Neuron (in vitro differentiated cells): Measurements from ENCODE around the gene RNPS1.

Experiments
- H2AFZ ChIP-seq: one replicate; pipeline ENCODE4 v1.6.1; 2013; ENCODE audit warnings: low read depth, mild to moderate bottlenecking, inconsistent platforms, low read length, moderate library complexity
- H3K27me3 ChIP-seq: one replicate; pipeline ENCODE4 v1.6.1; 2013; ENCODE audit warnings: low read length; ENCODE audit not compliant: insufficient read depth
- H3K36me3 ChIP-seq: one replicate; pipeline ENCODE4 v1.6.1; 2013; ENCODE audit warnings: low read length; ENCODE audit not compliant: insufficient read depth
- H3K4me1 ChIP-seq: one replicate; pipeline ENCODE4 v1.6.1; 2013; ENCODE audit warnings: low read length; ENCODE audit not compliant: insufficient read depth
- H3K4me3 ChIP-seq: 2 replicates; pipeline ENCODE4 v1.5.1; 2013; ENCODE audit warnings: mild to moderate bottlenecking, low read length, moderate library complexity
- H3K9me3 ChIP-seq: one replicate; pipeline ENCODE4 v1.6.1; 2013; ENCODE audit warnings: low read length

Gene RNPS1

GRCh38 chr16:2216330-2216729 lies 51.6 kb downstream of the RNPS1 start:
- no peak overlapping the region for H2AFZ ChIP-seq
- H3K9me3 ChIP-seq, result no peaks in the 10 kb centered on the region
- H3K27me3 ChIP-seq, result no peaks in the 10 kb centered on the region
- peaks cover 16% of the 10 kb centered on the region for H3K4me1 ChIP-seq
- H3K36me3 ChIP-seq, result peaks cover 14% of the 10 kb centered on the region
- no peak overlapping the region for H3K4me3 ChIP-seq

- H3K9me3 ChIP-seq, result no peaks in the 10 kb centered on the region
Observed at GRCh38 chr16:2214719-2214968, 53.3 kb downstream of the RNPS1 start, which contains the start of gene PGP. TSS of gene PGP (minus strand) at chr16:2214840. CDS start at chr16:2214777, 63 bp downstream.

GRCh38 chr16:2213817-2214718 lies 53.9 kb downstream of the RNPS1 start:
- Histone ChIP-seq H3K9me3 (no peaks in the 10 kb centered on the region), H3K27me3 (no peaks in the 10 kb centered on the region), H3K4me3 (peak overlapping the region; percentile 93), H3K36me3 (peaks cover 26% of the 10 kb centered on the region), H2AFZ (no peak overlapping the region), H3K4me1 (peaks cover 16% of the 10 kb centered on the region)

More at GRCh38 chr16:2214719-2214968, 53.3 kb downstream of the RNPS1 start, which contains the start of gene PGP:
- peaks cover 16% of the 10 kb centered on the region for H3K4me1 ChIP-seq
- peaks cover 21% of the 10 kb centered on the region for H3K36me3 ChIP-seq
- H2AFZ ChIP-seq, result peak within 1 kb of the TSS; percentile 50
- no peaks in the 10 kb centered on the region for H3K27me3 ChIP-seq
- H3K4me3 ChIP-seq, result peak within 1 kb of the TSS; percentile 96

GRCh38 chr16:2212362-2213324 lies 55.3 kb downstream of the RNPS1 start:
- peak overlapping the region; percentile 93 for H3K4me3 ChIP-seq
- H3K27me3 ChIP-seq, result no peaks in the 10 kb centered on the region
- no peaks in the 10 kb centered on the region for H3K9me3 ChIP-seq
- H3K36me3 ChIP-seq, result peaks cover 37% of the 10 kb centered on the region
- H2AFZ ChIP-seq, result no peak overlapping the region
- H3K4me1 ChIP-seq, result peaks cover 16% of the 10 kb centered on the region

GRCh38 chr16:2211923-2212347 lies 56.0 kb downstream of the RNPS1 start:
- Histone ChIP-seq H3K27me3 (no peaks in the 10 kb centered on the region), H3K4me3 (no peak overlapping the region), H2AFZ (no peak overlapping the region), H3K9me3 (no peaks in the 10 kb centered on the region), H3K4me1 (peaks cover 16% of the 10 kb centered on the region), H3K36me3 (peaks cover 45% of the 10 kb centered on the region)

GRCh38 chr16:2210386-2211365 lies 57.2 kb downstream of the RNPS1 start, which contains the start of gene BRICD5:
TSS of gene BRICD5 (minus strand) at chr16:2210863. CDS start at chr16:2210833, 30 bp downstream.
- peaks cover 23% of the 10 kb centered on the region for H3K4me1 ChIP-seq
- H3K36me3 ChIP-seq, result peaks cover 47% of the 10 kb centered on the region
- no peak within 1 kb of the TSS for H2AFZ ChIP-seq

GRCh38 chr16:2210009-2210332 lies 58.0 kb downstream of the RNPS1 start:
- Histone ChIP-seq H3K4me3 (no peak overlapping the region), H3K4me1 (peaks cover 23% of the 10 kb centered on the region), H3K27me3 (no peaks in the 10 kb centered on the region), H3K36me3 (peaks cover 47% of the 10 kb centered on the region), H3K9me3 (no peaks in the 10 kb centered on the region), H2AFZ (no peak overlapping the region)

More at GRCh38 chr16:2210386-2211365, 57.2 kb downstream of the RNPS1 start, which contains the start of gene BRICD5:
- Histone ChIP-seq H3K27me3 (no peaks in the 10 kb centered on the region), H3K4me3 (no peak within 1 kb of the TSS), H3K9me3 (no peaks in the 10 kb centered on the region)

GRCh38 chr16:2209258-2210008 lies 58.5 kb downstream of the RNPS1 start:
- Histone ChIP-seq H3K4me3 (no peak overlapping the region), H3K4me1 (peaks cover 27% of the 10 kb centered on the region), H3K36me3 (peaks cover 47% of the 10 kb centered on the region), H3K9me3 (no peaks in the 10 kb centered on the region), H3K27me3 (no peaks in the 10 kb centered on the region), H2AFZ (no peak overlapping the region)

GRCh38 chr16:2208772-2209171 lies 59.2 kb downstream of the RNPS1 start:
- Histone ChIP-seq H3K4me1 (peaks cover 27% of the 10 kb centered on the region), H3K36me3 (peaks cover 47% of the 10 kb centered on the region), H3K9me3 (no peaks in the 10 kb centered on the region), H3K4me3 (no peak overlapping the region), H2AFZ (no peak overlapping the region), H3K27me3 (no peaks in the 10 kb centered on the region)

- Histone ChIP-seq H3K9me3 (no peaks in the 10 kb centered on the region), H3K4me1 (peaks cover 22% of the 10 kb centered on the region), H2AFZ (no peak overlapping the region), H3K36me3 (peaks cover 47% of the 10 kb centered on the region), H3K4me3 (no peak overlapping the region), H3K27me3 (no peaks in the 10 kb centered on the region)
Observed at GRCh38 chr16:2208308-2208707, 59.6 kb downstream of the RNPS1 start.

- H3K36me3 ChIP-seq, result peaks cover 47% of the 10 kb centered on the region
- H2AFZ ChIP-seq, result no peak overlapping the region
- no peaks in the 10 kb centered on the region for H3K27me3 ChIP-seq
- no peak overlapping the region for H3K4me3 ChIP-seq
- peaks cover 18% of the 10 kb centered on the region for H3K4me1 ChIP-seq
- no peaks in the 10 kb centered on the region for H3K9me3 ChIP-seq
Observed at GRCh38 chr16:2207872-2208271, 60.1 kb downstream of the RNPS1 start.
